Measurements from ENCODE around the gene IL17C.

IL17C gene

GRCh38 chr16:88649195-88649923, 11.0 kb downstream of the IL17C start:
- no peak for TF ChIP-seq PAX5 (IDR thresholded peaks at IDR 0.05; ENCODE audit: insufficient read depth, low read length, severe bottlenecking)
- no peak for TF ChIP-seq POU2F2 (IDR thresholded peaks at IDR 0.05; ENCODE audit: low read depth, low read length)
- no peak for TF ChIP-seq SPI1 (IDR thresholded peaks at IDR 0.05; ENCODE audit: low read depth, low read length)
- TF ChIP-seq POLR2A (IDR thresholded peaks at IDR 0.05; ENCODE audit: low read depth, low read length): no peak; the same call in 1 of the 2 replicates
- no peak for TF ChIP-seq POLR2AphosphoS5 (IDR thresholded peaks at IDR 0.05; ENCODE audit: low read depth, low read length)
- TF ChIP-seq TAF1 (IDR thresholded peaks at IDR 0.05; ENCODE audit: low read depth, low read length): no peak
- DNase-seq (ENCODE audit: insufficient read length, low spot score) (no peak), FAIRE-seq (no peak)

GRCh38 chr16:88649924-88650748, 11.8 kb downstream of the IL17C start:
- peak; percentile 78 for DNase-seq (ENCODE audit: insufficient read length, low spot score)

GRCh38 chr16:88650749-88651275, 12.4 kb downstream of the IL17C start, which contains the start of gene CYBA:
Gene CYBA (minus strand): TSS chr16:88651053. CDS start chr16:88651013, 40 bp downstream.
- FAIRE-seq: no peak
- TF ChIP-seq POLR2A (IDR thresholded peaks at IDR 0.05; ENCODE audit: low read depth, low read length) (peak; percentile 93), TAF1 (IDR thresholded peaks at IDR 0.05; ENCODE audit: low read depth, low read length) (peak; percentile 92), PAX5 (IDR thresholded peaks at IDR 0.05; ENCODE audit: insufficient read depth, low read length, severe bottlenecking) (no peak), POU2F2 (IDR thresholded peaks at IDR 0.05; ENCODE audit: low read depth, low read length) (peak; percentile 73; the same call in 1 of the 2 replicates), POLR2AphosphoS5 (IDR thresholded peaks at IDR 0.05; ENCODE audit: low read depth, low read length) (peak; percentile 95), SPI1 (IDR thresholded peaks at IDR 0.05; ENCODE audit: low read depth, low read length) (no peak; the same call in 1 of the 2 replicates)
- peak; percentile 99 for DNase-seq (ENCODE audit: insufficient read length, low spot score)

More at GRCh38 chr16:88649924-88650748, 11.8 kb downstream of the IL17C start:
- FAIRE-seq: no peak
- TF ChIP-seq PAX5 (IDR thresholded peaks at IDR 0.05; ENCODE audit: insufficient read depth, low read length, severe bottlenecking) (peak; percentile 81), TAF1 (IDR thresholded peaks at IDR 0.05; ENCODE audit: low read depth, low read length) (no peak), POLR2AphosphoS5 (IDR thresholded peaks at IDR 0.05; ENCODE audit: low read depth, low read length) (0 out of 2 replicates have a peak, but pooled peaks have one; percentile 21)

GRCh38 chr16:88651276-88651988, 13.1 kb downstream of the IL17C start:
- DNase-seq (ENCODE audit: insufficient read length, low spot score): peak; percentile 99
- FAIRE-seq: peak; percentile 99
- peak; percentile 53; the same call in 1 of the 2 replicates for TF ChIP-seq POLR2AphosphoS5 (IDR thresholded peaks at IDR 0.05; ENCODE audit: low read depth, low read length)
- peak; percentile 97 for TF ChIP-seq PAX5 (IDR thresholded peaks at IDR 0.05; ENCODE audit: insufficient read depth, low read length, severe bottlenecking)
- 0 out of 2 replicates have a peak, but pooled peaks have one; percentile 11 for TF ChIP-seq TAF1 (IDR thresholded peaks at IDR 0.05; ENCODE audit: low read depth, low read length)
- TF ChIP-seq SPI1 (IDR thresholded peaks at IDR 0.05; ENCODE audit: low read depth, low read length): peak; percentile 22; the same call in 1 of the 2 replicates
- TF ChIP-seq POLR2A (IDR thresholded peaks at IDR 0.05; ENCODE audit: low read depth, low read length): peak; percentile 70
- peak; percentile 66; the same call in 1 of the 2 replicates for TF ChIP-seq POU2F2 (IDR thresholded peaks at IDR 0.05; ENCODE audit: low read depth, low read length)

GRCh38 chr16:88651989-88652761, 13.8 kb downstream of the IL17C start:
- TF ChIP-seq POLR2A (IDR thresholded peaks at IDR 0.05; ENCODE audit: low read depth, low read length) (no peak), POU2F2 (IDR thresholded peaks at IDR 0.05; ENCODE audit: low read depth, low read length) (0 out of 2 replicates have a peak, but pooled peaks have one; percentile 0)
- FAIRE-seq: no peak
- DNase-seq (ENCODE audit: insufficient read length, low spot score): no peak

GRCh38 chr16:88652762-88653063, 14.3 kb downstream of the IL17C start:
- TF ChIP-seq POLR2AphosphoS5 (IDR thresholded peaks at IDR 0.05; ENCODE audit: low read depth, low read length): no peak
- TF ChIP-seq TAF1 (IDR thresholded peaks at IDR 0.05; ENCODE audit: low read depth, low read length): no peak
- TF ChIP-seq PAX5 (IDR thresholded peaks at IDR 0.05; ENCODE audit: insufficient read depth, low read length, severe bottlenecking): no peak
- no peak for TF ChIP-seq POU2F2 (IDR thresholded peaks at IDR 0.05; ENCODE audit: low read depth, low read length)
- TF ChIP-seq POLR2A (IDR thresholded peaks at IDR 0.05; ENCODE audit: low read depth, low read length): no peak
- TF ChIP-seq SPI1 (IDR thresholded peaks at IDR 0.05; ENCODE audit: low read depth, low read length): no peak
- no peak for FAIRE-seq

GRCh38 chr16:88653101-88653500, 14.7 kb downstream of the IL17C start:
- TF ChIP-seq TAF1 (IDR thresholded peaks at IDR 0.05; ENCODE audit: low read depth, low read length) (no peak), POLR2A (IDR thresholded peaks at IDR 0.05; ENCODE audit: low read depth, low read length) (no peak), POU2F2 (IDR thresholded peaks at IDR 0.05; ENCODE audit: low read depth, low read length) (no peak), SPI1 (IDR thresholded peaks at IDR 0.05; ENCODE audit: low read depth, low read length) (no peak), PAX5 (IDR thresholded peaks at IDR 0.05; ENCODE audit: insufficient read depth, low read length, severe bottlenecking) (no peak), POLR2AphosphoS5 (IDR thresholded peaks at IDR 0.05; ENCODE audit: low read depth, low read length) (no peak)
- FAIRE-seq (no peak), DNase-seq (ENCODE audit: insufficient read length, low spot score) (no peak)

More at GRCh38 chr16:88652762-88653063, 14.3 kb downstream of the IL17C start:
- DNase-seq (ENCODE audit: insufficient read length, low spot score): no peak
